Esophagus squamous epithelium (tissue), 5 donors: ENCODE data around the gene BCL2L15. TPM values are rescaled to one million over a fixed set of nuclear protein-coding genes. Genes with fewer than 3 reads are reported as not detected.

Source experiments
- DNase-seq: peaks from one replicate; lab custom pipeline; 2025; lab: John Stamatoyannopoulos, UW
- H3K27ac ChIP-seq, 4 donors: fragments of 200-600 bp; sonication (generic); one replicate each; pipeline ENCODE4 v1.5.1; 2016 to 2019; ENCODE audit warnings: mild to moderate bottlenecking in 1 of 4
- H3K27me3 ChIP-seq, 4 donors: fragments of 200-600 bp; sonication (generic); 1 replicate in 3 of 4; 2 replicates in 1 of 4; pipeline versions ENCODE4 v1.5.1 to v1.6.0; 2017 to 2021; ENCODE audit warnings: antibody characterized with exemption in 1 of 4
- H3K36me3 ChIP-seq, 3 donors: fragments of 200-600 bp; sonication (generic); one replicate each; pipeline ENCODE4 v1.5.1; 2016 to 2019
- H3K4me1 ChIP-seq, 3 donors: fragments of 200-600 bp; sonication (generic); one replicate each; pipeline ENCODE4 v1.5.1; 2017 to 2019
- H3K4me3 ChIP-seq, 4 donors: fragments of 200-600 bp; sonication (generic); 1 replicate in 3 of 4; 2 replicates in 1 of 4; pipeline ENCODE4 v1.5.1; 2016 to 2019; ENCODE audit warnings: mild to moderate bottlenecking in 2 of 4, moderate library complexity in 1 of 4
- H3K9me3 ChIP-seq, 3 donors: fragments of 200-600 bp; sonication (generic); one replicate each; pipeline ENCODE4 v1.5.1; 2016 to 2019
- CTCF ChIP-seq, 6 experiments: fragments of 450-650 bp in 4 of 6; fragments of 200-600 bp in 2 of 6; sonication (generic) in 2 of 6; IDR thresholded peaks; one replicate each; pipeline ENCODE4 v1.5.1; 2016 to 2019; ENCODE audit warnings: antibody characterized with exemption in 6 of 6, mild to moderate bottlenecking in 4 of 6, moderate library complexity in 4 of 6
- POLR2A ChIP-seq, 4 donors: fragments of 450-650 bp; IDR thresholded peaks; one replicate each; pipeline ENCODE4 v1.6.1; 2017; ENCODE audit warnings: antibody characterized with exemption in 4 of 4, mild to moderate bottlenecking in 4 of 4, moderate library complexity in 3 of 4
- WGBS, 2 donors: methylation state at CpG; one replicate each; pipeline ENCODE4 v1.1.5; 2018; 5-methylcytosine and 5-hydroxymethylcytosine counted together
- intact Hi-C: fragments of 100-400 bp; cut with DNase I; formaldehyde crosslinking; loops from one replicate; pipeline ENCODE4 v1.15.0; 2022
- total RNA-seq, 4 donors: library from RNA; depleted of rRNA; stranded (reverse); fragments of >200 nt; gene quantifications; one replicate each; pipeline ENCODE4 v1.1.0, GENCODE V29; 2016
- donor health status: DM: yes; HTN: yes; CAD: no.

Gene BCL2L15
- total RNA-seq, 4 donors from 2014 or later, result 0.76 to 6.8 (median 3.4) TPM

DNA sequence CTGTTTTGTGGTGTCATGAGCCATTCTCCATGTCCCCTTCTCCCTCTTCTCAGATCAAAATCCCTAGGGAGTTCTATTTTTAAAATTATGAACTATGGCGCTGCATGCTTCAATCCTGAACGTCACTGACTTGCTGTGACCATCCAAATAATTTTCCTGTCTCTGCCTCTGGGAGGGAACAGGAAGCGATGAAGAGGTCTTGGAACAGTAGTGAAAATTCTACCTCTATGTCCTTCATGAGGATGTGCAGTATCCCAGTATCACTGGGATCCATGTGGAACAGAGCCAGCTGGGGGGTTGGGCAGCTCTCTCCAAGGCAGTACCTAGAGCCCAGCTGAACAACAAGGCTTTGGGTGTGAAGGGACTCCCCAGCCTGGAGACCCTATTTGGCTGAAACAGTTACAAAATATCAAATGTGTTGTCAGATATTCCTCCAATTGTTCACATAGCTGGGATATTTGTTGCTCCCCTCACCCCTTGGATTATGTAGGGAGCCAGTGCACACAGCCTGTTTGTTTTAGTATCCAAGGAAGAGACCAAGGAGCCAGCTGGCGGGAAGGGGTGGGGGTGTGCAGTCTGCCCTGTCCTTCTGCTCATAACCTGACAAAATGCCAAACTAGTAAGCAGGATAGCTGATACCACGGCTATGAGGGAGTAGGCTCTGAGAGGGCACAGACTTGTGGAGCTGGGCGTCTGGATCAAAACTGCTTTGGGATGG, 25.4 kb upstream of the BCL2L15 start:
- no peak for DNase-seq
- no peaks in the 10 kb centered on the region for H3K9me3 ChIP-seq

DNA sequence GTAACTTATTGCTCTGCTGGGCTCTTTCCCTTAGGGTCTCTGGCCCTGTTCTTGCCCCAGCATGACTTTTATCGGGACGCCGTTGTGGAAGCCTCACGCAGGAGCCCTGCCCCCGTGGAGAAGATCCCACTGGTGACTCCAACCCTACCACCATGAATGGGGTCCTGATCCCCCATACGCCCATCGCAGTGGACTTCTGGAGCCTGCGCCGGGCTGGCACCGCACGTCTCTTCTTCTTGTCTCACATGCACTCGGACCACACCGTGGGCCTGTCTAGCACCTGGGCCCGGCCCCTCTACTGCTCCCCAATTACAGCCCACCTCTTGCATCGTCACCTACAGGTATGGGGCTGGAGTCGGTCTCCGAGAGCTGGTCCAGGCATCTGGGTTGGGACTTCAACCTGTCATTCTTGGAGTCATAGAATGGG, 18.1 kb upstream of the BCL2L15 start:
- WGBS, 2 donors, result 0 to 1% methylated on average over 2 to 17 of the region's 17 CpGs
- peaks cover 0 to 45% (median 12%) of the 10 kb centered on the region in 3 donors for H3K36me3 ChIP-seq
- intact Hi-C loops, result loop anchor here (5.0 kb wide), 1 partner anchor 68 kb away; no protein-coding TSS in a partner anchor

More for the DNA sequence above, 25.4 kb upstream of the BCL2L15 start:
- peak overlapping the region; percentile 14 to 84 (median 60) for H3K27ac ChIP-seq
- TF ChIP-seq POLR2A (IDR thresholded peaks at IDR 0.05) (no peak), CTCF (IDR thresholded peaks at IDR 0.05) (no peak)
- 45 to 60% methylated on average over 5 to 6 of the region's 6 CpGs for WGBS, 2 donors
- H3K4me3 ChIP-seq, result peak overlapping the region in 1 of 4 donors; percentile 12
- H3K27me3 ChIP-seq, result no peaks in the 10 kb centered on the region
- peaks cover 0 to 9% (median 0%) of the 10 kb centered on the region in 3 donors for H3K4me1 ChIP-seq
- intact Hi-C loops, result no loop called here
- peaks cover 0 to 46% (median 14%) of the 10 kb centered on the region in 3 donors for H3K36me3 ChIP-seq

GRCh38 chr1:113904674-113905434, 17.5 kb upstream of the BCL2L15 start, which contains the start of the genes AP4B1 and DCLRE1B:
Gene AP4B1 (minus strand): TSS chr1:113904799. CDS start chr1:113904717, 82 bp downstream.
Gene DCLRE1B (plus strand): TSS chr1:113905326. CDS start chr1:113905587, 261 bp downstream.
- Histone ChIP-seq H3K36me3 (peaks cover 0 to 45% (median 18%) of the 10 kb centered on the region in 3 donors), H3K4me1 (peaks cover 7 to 47% (median 20%) of the 10 kb centered on the region in 3 donors), H3K27ac (peak within 1 kb of the TSS; percentile 88 to 98 (median 96)), H3K4me3 (peak within 1 kb of the TSS; percentile 63 to 89 (median 79)), H3K27me3 (no peaks in the 10 kb centered on the region), H3K9me3 (no peaks in the 10 kb centered on the region)
- DNase-seq, result peak; percentile 95
- intact Hi-C loops, result loop anchor here (5.0 kb wide), 1 partner anchor 68 kb away; no protein-coding TSS in a partner anchor
- TF ChIP-seq POLR2A (IDR thresholded peaks at IDR 0.05) (peak in 3 of 4 donors; percentile 55 to 76 (median 74)), CTCF (IDR thresholded peaks at IDR 0.05) (peak; percentile 57 to 95 (median 89))
- 0 to 1% methylated on average over 20 to 41 of the region's 67 CpGs for WGBS, 2 donors

More for the DNA sequence above, 18.1 kb upstream of the BCL2L15 start:
- H3K9me3 ChIP-seq, result no peaks in the 10 kb centered on the region
- DNase-seq, result no peak
- peak overlapping the region; percentile 63 to 89 (median 79) for H3K4me3 ChIP-seq
- H3K27ac ChIP-seq, result peak overlapping the region; percentile 88 to 98 (median 96)
- H3K4me1 ChIP-seq, result peaks cover 7 to 47% (median 20%) of the 10 kb centered on the region in 3 donors
- H3K27me3 ChIP-seq, result no peaks in the 10 kb centered on the region
- TF ChIP-seq CTCF (IDR thresholded peaks at IDR 0.05) (no peak), POLR2A (IDR thresholded peaks at IDR 0.05) (no peak)

DNA sequence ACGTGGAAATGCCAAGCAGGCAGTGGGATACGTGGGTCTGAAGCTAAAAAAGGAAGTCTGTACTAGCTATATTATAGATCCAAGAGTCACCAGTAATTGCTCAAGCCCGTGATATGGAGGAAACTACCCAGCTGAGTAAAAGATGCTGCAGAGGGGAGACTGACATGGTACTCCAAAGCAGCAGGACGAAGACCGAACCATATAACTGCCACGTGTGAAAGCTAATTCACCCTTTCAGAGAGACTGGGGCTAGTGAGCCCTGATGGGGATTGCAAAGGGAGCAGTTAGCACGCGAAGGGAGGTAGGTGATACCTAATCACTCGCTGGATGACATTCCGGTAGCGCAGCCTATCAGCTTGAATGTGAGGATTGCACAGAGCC, 16.9 kb upstream of the BCL2L15 start:
- peak overlapping the region; percentile 88 to 98 (median 96) for H3K27ac ChIP-seq
- 1% methylated on average over 9 to 11 of the region's 11 CpGs for WGBS, 2 donors
- peaks cover 0 to 47% (median 15%) of the 10 kb centered on the region in 3 donors for H3K36me3 ChIP-seq
- H3K27me3 ChIP-seq, result no peaks in the 10 kb centered on the region
- H3K9me3 ChIP-seq, result no peaks in the 10 kb centered on the region
- DNase-seq, result no peak
- H3K4me3 ChIP-seq, result peak overlapping the region; percentile 63 to 89 (median 79)
- intact Hi-C loops, result no loop called here
- TF ChIP-seq CTCF (IDR thresholded peaks at IDR 0.05) (no peak), POLR2A (IDR thresholded peaks at IDR 0.05) (no peak)
- peaks cover 7 to 47% (median 20%) of the 10 kb centered on the region in 3 donors for H3K4me1 ChIP-seq
